GM20000 (cell line): ENCODE results near the gene FOXP1.

Experiments used
- DNase-seq: peaks from one replicate; pipeline ENCODE4 v3.0.0; 2012; ENCODE audit warnings: low spot score
- CTCF ChIP-seq: IDR thresholded peaks from 2 replicates; pipeline ENCODE4 v1.5.1; 2012; ENCODE audit warnings: mild to moderate bottlenecking, control low read depth; ENCODE audit errors: extremely low read depth, missing control alignments

FOXP1 gene

GRCh38 chr3:71285086-71285485 is 298.4 kb downstream of the FOXP1 start:
- no peak for TF ChIP-seq CTCF
- DNase-seq, result no peak

- TF ChIP-seq CTCF, result no peak
- no peak for DNase-seq
Observed at GRCh38 chr3:71282976-71283375, 300.6 kb downstream of the FOXP1 start.

GRCh38 chr3:71281280-71281679 is 302.2 kb downstream of the FOXP1 start:
- no peak for TF ChIP-seq CTCF
- no peak for DNase-seq

- no peak for DNase-seq
- no peak for TF ChIP-seq CTCF
Observed at GRCh38 chr3:71277341-71277740, 306.2 kb downstream of the FOXP1 start.

GRCh38 chr3:71276531-71276930 is 307.0 kb downstream of the FOXP1 start:
- no peak for TF ChIP-seq CTCF
- DNase-seq, result no peak

GRCh38 chr3:71273453-71273852 is 310.1 kb downstream of the FOXP1 start:
- TF ChIP-seq CTCF, result no peak

GRCh38 chr3:71271596-71271995 is 311.9 kb downstream of the FOXP1 start:
- no peak for TF ChIP-seq CTCF
- no peak for DNase-seq

More at GRCh38 chr3:71273453-71273852, 310.1 kb downstream of the FOXP1 start:
- DNase-seq, result no peak
